ENCODE results near the gene ZFAND5.

Gene ZFAND5

DNA sequence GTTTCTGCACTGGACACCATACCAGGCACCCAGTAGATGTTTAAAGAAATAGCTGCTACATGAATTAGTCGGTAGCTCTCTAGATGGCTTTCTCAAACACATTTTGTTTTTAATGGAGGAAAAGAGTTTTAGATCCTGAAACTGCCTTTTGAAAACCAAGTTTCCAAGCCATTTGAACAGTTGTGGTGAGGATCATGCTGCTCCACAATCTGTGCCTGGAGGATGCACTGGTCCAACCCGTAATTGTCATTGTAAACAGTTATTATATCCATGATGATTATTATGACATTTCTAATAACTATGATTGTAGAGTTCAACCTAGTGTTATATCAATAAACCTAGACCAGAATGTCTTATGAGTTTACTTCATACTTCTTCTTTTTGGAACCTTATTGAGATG, 35.9 kb upstream of the ZFAND5 start:
- no peak overlapping the region for H3K4me2 ChIP-seq (ENCODE audit: low read depth, low read length, poor library complexity, severe bottlenecking)
- no peaks in the 10 kb centered on the region for H3K9me3 ChIP-seq (ENCODE audit: insufficient read depth, low read length)
- no peaks in the 10 kb centered on the region for H3K36me3 ChIP-seq (ENCODE audit: low read length)
- H3K27me3 ChIP-seq (ENCODE audit: low read length), result no peaks in the 10 kb centered on the region
- no peaks in the 10 kb centered on the region for H3K9me2 ChIP-seq (replicated peaks; ENCODE audit: insufficient read depth, low read length)
- no peak overlapping the region for H3K9ac ChIP-seq (ENCODE audit: low read length)
- no peaks in the 10 kb centered on the region for H3K79me2 ChIP-seq (ENCODE audit: insufficient read depth, low read length)
- TF ChIP-seq CTCF (IDR thresholded peaks at IDR 0.05; ENCODE audit: insufficient read depth, low read length, poor library complexity, severe bottlenecking) (no peak), EZH2phosphoT487 (conservative IDR thresholded peaks at IDR 0.05; ENCODE audit: low read length) (no peak)
- H2AFZ ChIP-seq (ENCODE audit: low read depth, low read length, severe bottlenecking), result no peak overlapping the region
- no peaks in the 10 kb centered on the region for H4K20me1 ChIP-seq (ENCODE audit: low read depth, low read length)
- no peaks in the 10 kb centered on the region for H3F3A ChIP-seq (ENCODE audit: insufficient read depth)
- H3K27ac ChIP-seq (ENCODE audit: low read depth, low read length), result no peak overlapping the region
- no peak overlapping the region for H3K4me3 ChIP-seq (ENCODE audit: insufficient read depth, low read length, poor library complexity, severe bottlenecking)

DNA sequence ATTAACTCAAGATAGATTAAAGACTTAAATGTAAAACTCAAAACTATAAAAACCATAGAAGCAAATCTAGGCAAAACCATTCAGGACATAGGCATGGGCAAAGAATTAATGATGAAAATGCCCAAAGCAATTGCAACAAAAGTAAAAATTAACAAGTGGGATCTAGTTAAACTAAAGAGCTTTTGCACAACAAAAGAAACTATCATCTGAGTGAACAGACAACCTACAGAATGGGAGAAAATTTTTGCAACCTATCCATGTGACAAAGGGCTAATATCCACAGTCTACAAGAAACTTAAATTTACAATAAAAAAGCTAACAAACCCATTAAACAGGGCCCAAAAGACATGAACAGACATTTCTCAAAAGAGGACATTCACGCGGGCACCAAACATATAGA, 34.4 kb upstream of the ZFAND5 start:
- Histone ChIP-seq H3K27ac (ENCODE audit: low read depth, low read length) (no peak overlapping the region), H3K4me3 (ENCODE audit: insufficient read depth, low read length, poor library complexity, severe bottlenecking) (no peak overlapping the region)
- TF ChIP-seq CTCF (IDR thresholded peaks at IDR 0.05; ENCODE audit: insufficient read depth, low read length, poor library complexity, severe bottlenecking), result no peak
- TF ChIP-seq EZH2phosphoT487 (conservative IDR thresholded peaks at IDR 0.05; ENCODE audit: low read length), result no peak

DNA sequence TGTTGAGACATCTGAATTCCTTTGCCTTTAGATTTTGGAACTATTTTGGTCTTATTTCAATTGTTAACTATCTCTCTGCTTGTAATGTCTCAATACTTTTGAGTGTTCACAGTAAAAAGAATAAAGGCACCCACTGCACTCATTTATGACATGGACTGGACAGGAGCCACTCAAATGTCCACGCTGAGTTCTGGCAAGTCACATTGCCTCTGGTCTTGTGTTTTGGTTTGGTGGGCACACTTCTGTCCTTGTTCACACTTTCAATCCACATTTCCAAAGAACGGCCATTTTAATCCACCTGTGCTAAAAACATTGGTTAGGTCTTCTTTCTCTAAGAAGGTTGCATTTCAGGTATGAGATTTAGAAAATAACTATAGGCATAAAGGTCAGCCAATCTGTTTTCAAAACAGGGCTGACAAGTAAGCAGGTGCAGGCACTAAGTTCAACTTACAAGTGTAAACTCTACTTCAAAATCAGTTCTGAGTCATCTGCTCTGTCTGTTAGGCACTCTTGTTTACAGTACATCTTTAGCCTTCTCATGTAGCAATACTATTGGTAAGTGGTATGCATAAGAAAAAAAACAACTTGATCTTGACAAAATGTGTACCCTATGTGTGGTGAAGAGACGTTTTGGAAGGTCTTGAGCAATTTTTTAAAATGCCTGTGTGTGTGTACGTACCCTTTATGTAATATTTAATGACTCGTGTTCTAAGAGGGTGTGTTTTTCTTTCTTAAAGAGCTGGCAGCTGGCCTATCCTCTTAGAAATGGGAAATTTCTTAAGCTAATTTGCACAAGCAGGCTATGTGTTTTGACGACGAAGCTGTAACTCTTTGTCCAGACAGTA, 31.5 kb upstream of the ZFAND5 start:
- TF ChIP-seq EZH2phosphoT487 (conservative IDR thresholded peaks at IDR 0.05; ENCODE audit: low read length), result no peak
- no peak for TF ChIP-seq CTCF (IDR thresholded peaks at IDR 0.05; ENCODE audit: insufficient read depth, low read length, poor library complexity, severe bottlenecking)
- Histone ChIP-seq H3K4me2 (ENCODE audit: low read depth, low read length, poor library complexity, severe bottlenecking) (no peak overlapping the region), H3K9me2 (replicated peaks; ENCODE audit: insufficient read depth, low read length) (no peaks in the 10 kb centered on the region), H3K27ac (ENCODE audit: low read depth, low read length) (no peak overlapping the region), H3K36me3 (ENCODE audit: low read length) (no peaks in the 10 kb centered on the region), H3F3A (ENCODE audit: insufficient read depth) (no peaks in the 10 kb centered on the region), H4K20me1 (ENCODE audit: low read depth, low read length) (no peaks in the 10 kb centered on the region), H3K4me3 (ENCODE audit: insufficient read depth, low read length, poor library complexity, severe bottlenecking) (no peak overlapping the region), H3K9ac (ENCODE audit: low read length) (no peak overlapping the region), H2AFZ (ENCODE audit: low read depth, low read length, severe bottlenecking) (no peak overlapping the region), H3K27me3 (ENCODE audit: low read length) (no peaks in the 10 kb centered on the region), H3K79me2 (ENCODE audit: insufficient read depth, low read length) (no peaks in the 10 kb centered on the region), H3K9me3 (ENCODE audit: insufficient read depth, low read length) (no peaks in the 10 kb centered on the region)

More for the DNA sequence above, 34.4 kb upstream of the ZFAND5 start:
- Histone ChIP-seq H3K9ac (ENCODE audit: low read length) (no peak overlapping the region), H4K20me1 (ENCODE audit: low read depth, low read length) (no peaks in the 10 kb centered on the region), H3K36me3 (ENCODE audit: low read length) (no peaks in the 10 kb centered on the region), H3K9me3 (ENCODE audit: insufficient read depth, low read length) (no peaks in the 10 kb centered on the region), H3K9me2 (replicated peaks; ENCODE audit: insufficient read depth, low read length) (no peaks in the 10 kb centered on the region), H3K27me3 (ENCODE audit: low read length) (no peaks in the 10 kb centered on the region), H3F3A (ENCODE audit: insufficient read depth) (no peaks in the 10 kb centered on the region), H2AFZ (ENCODE audit: low read depth, low read length, severe bottlenecking) (no peak overlapping the region), H3K79me2 (ENCODE audit: insufficient read depth, low read length) (no peaks in the 10 kb centered on the region), H3K4me2 (ENCODE audit: low read depth, low read length, poor library complexity, severe bottlenecking) (no peak overlapping the region)
